ENCODE results near the gene RPS6KA5. TPM values are rescaled to one million over a fixed set of nuclear protein-coding genes. Genes with fewer than 3 reads are reported as not detected.

Gene RPS6KA5
- total RNA-seq, 1 experiment from 2014 or later, result 2.6 TPM

GRCh38 chr14:90969531-90970166 is 90.8 kb downstream of the RPS6KA5 start:
- in situ Hi-C loops (cut with HindIII; ENCODE audit: low pct_unique_long_range_greater_than_20kb, low sequenced_read_pairs), result no loop called here
- BruUV-seq (replicated peaks), result no TSS peak
- DNase-seq (ENCODE audit: low read depth, low spot score) (no peak), ATAC-seq (no peak)
- Histone ChIP-seq H3K27ac (ENCODE audit: low read length) (no peak overlapping the region), H3K36me3 (ENCODE audit: control insufficient read depth, insufficient read depth, low read length) (no peaks in the 10 kb centered on the region), H3K9me3 (ENCODE audit: control insufficient read depth, insufficient read depth, low read depth, low read length) (no peaks in the 10 kb centered on the region), H3K4me1 (ENCODE audit: control insufficient read depth, insufficient read depth, low read length) (no peaks in the 10 kb centered on the region), H3K4me3 (ENCODE audit: low read depth in 2 of 2, low read length in 2 of 2) (no peak overlapping the region), H3K27me3 (ENCODE audit: control insufficient read depth, insufficient read depth, low read length) (no peaks in the 10 kb centered on the region)
- ChIA-PET POLR2A (no interaction called here), CTCF (no interaction called here)
- intact Hi-C loops (cut with micrococcal nuclease; ENCODE audit: unreplicated experiment), result no loop called here
- TF ChIP-seq POLR2AphosphoS5 (IDR thresholded peaks at IDR 0.05; ENCODE audit: low read depth, low read length) (no peak), SIN3A (IDR thresholded peaks at IDR 0.05; ENCODE audit: borderline replicate concordance, insufficient read depth, low read depth, low read length) (no peak), TCF7L2 (IDR thresholded peaks at IDR 0.05; ENCODE audit: low read depth, low read length) (no peak), REST (IDR thresholded peaks at IDR 0.05; ENCODE audit: insufficient read depth in 1 of 2, low read depth in 2 of 2, low read length in 1 of 2) (no peak)
- TF ChIP-seq, protein P1, sequence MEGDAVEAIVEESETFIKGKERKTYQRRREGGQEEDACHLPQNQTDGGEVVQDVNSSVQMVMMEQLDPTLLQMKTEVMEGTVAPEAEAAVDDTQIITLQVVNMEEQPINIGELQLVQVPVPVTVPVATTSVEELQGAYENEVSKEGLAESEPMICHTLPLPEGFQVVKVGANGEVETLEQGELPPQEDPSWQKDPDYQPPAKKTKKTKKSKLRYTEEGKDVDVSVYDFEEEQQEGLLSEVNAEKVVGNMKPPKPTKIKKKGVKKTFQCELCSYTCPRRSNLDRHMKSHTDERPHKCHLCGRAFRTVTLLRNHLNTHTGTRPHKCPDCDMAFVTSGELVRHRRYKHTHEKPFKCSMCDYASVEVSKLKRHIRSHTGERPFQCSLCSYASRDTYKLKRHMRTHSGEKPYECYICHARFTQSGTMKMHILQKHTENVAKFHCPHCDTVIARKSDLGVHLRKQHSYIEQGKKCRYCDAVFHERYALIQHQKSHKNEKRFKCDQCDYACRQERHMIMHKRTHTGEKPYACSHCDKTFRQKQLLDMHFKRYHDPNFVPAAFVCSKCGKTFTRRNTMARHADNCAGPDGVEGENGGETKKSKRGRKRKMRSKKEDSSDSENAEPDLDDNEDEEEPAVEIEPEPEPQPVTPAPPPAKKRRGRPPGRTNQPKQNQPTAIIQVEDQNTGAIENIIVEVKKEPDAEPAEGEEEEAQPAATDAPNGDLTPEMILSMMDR (IDR thresholded peaks at IDR 0.05), result no peak

- Histone ChIP-seq H3K4me1 (ENCODE audit: control insufficient read depth, insufficient read depth, low read length) (no peaks in the 10 kb centered on the region), H3K27ac (ENCODE audit: low read length) (no peak overlapping the region), H3K4me3 (ENCODE audit: low read depth in 2 of 2, low read length in 2 of 2) (no peak overlapping the region), H3K9me3 (ENCODE audit: control insufficient read depth, insufficient read depth, low read depth, low read length) (no peaks in the 10 kb centered on the region), H3K27me3 (ENCODE audit: control insufficient read depth, insufficient read depth, low read length) (no peaks in the 10 kb centered on the region), H3K36me3 (ENCODE audit: control insufficient read depth, insufficient read depth, low read length) (no peaks in the 10 kb centered on the region)
- intact Hi-C loops (cut with micrococcal nuclease; ENCODE audit: unreplicated experiment), result no loop called here
- ATAC-seq (no peak), DNase-seq (ENCODE audit: low read depth, low spot score) (no peak)
- ChIA-PET POLR2A (no interaction called here), CTCF (no interaction called here)
- TF ChIP-seq POLR2AphosphoS5 (IDR thresholded peaks at IDR 0.05; ENCODE audit: low read depth, low read length), result no peak
- no peak for TF ChIP-seq REST (IDR thresholded peaks at IDR 0.05; ENCODE audit: insufficient read depth in 1 of 2, low read depth in 2 of 2, low read length in 1 of 2)
- no peak for TF ChIP-seq TCF7L2 (IDR thresholded peaks at IDR 0.05; ENCODE audit: low read depth, low read length)
- TF ChIP-seq, protein P1 (IDR thresholded peaks at IDR 0.05), result no peak
- no peak for TF ChIP-seq SIN3A (IDR thresholded peaks at IDR 0.05; ENCODE audit: borderline replicate concordance, insufficient read depth, low read depth, low read length)
- in situ Hi-C loops (cut with HindIII; ENCODE audit: low pct_unique_long_range_greater_than_20kb, low sequenced_read_pairs), result no loop called here
- no TSS peak for BruUV-seq (replicated peaks)
These were observed 92.4 kb downstream of the RPS6KA5 start for GRCh38 chr14:90968025-90968424.
